Stimulated activated CD8-positive, alpha-beta memory T cell treated with anti-CD3 and anti-CD28 coated beads, Interleukin-7, amount 100 ng/mL, for 24 hours (primary cell): Measurements from ENCODE around the gene CYP2W1.
"Not testable (repeated sequence)": the region's sequence is repeated elsewhere in the genome, so short reads cannot be mapped to it uniquely, and the experiment has no call there.

ENCODE experiments used
- DNase-seq: peaks from one replicate; pipeline ENCODE4 v3.0.0-alpha.2; 2020; ENCODE audit warnings: low read depth

The CYP2W1 gene, protein sequence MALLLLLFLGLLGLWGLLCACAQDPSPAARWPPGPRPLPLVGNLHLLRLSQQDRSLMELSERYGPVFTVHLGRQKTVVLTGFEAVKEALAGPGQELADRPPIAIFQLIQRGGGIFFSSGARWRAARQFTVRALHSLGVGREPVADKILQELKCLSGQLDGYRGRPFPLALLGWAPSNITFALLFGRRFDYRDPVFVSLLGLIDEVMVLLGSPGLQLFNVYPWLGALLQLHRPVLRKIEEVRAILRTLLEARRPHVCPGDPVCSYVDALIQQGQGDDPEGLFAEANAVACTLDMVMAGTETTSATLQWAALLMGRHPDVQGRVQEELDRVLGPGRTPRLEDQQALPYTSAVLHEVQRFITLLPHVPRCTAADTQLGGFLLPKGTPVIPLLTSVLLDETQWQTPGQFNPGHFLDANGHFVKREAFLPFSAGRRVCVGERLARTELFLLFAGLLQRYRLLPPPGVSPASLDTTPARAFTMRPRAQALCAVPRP

DNA sequence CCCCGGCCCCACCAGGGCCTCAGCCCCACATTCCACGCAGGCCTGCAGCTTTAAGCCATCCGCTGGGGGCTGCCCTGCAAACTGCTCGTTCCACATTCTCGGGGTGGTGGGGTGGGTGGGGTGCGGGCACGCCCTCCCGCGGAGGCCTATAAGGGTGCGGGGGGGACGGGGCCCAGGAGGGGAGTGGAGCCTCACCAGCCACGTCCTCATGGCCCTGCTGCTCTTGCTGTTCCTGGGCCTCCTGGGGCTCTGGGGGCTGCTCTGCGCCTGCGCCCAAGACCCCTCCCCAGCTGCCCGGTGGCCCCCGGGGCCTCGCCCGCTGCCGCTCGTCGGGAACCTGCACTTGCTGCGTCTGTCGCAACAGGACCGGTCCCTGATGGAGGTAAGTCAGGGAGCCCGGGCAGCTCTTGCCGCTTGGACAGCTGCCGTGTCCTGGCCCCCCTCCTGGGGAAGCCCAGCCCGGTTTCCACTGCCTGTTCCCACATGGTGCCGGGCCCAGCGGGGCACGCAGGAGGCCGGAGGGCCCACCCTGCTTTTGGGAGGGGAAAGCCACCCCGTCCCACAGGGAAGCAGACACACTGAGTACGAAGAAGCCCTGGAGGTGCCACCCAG, at the start of gene CYP2W1:
TSS of gene CYP2W1 (plus strand) at position 178 of the 612 bp plus-strand sequence. CDS start at position 209, 31 bp downstream.
- no peak for DNase-seq

DNA sequence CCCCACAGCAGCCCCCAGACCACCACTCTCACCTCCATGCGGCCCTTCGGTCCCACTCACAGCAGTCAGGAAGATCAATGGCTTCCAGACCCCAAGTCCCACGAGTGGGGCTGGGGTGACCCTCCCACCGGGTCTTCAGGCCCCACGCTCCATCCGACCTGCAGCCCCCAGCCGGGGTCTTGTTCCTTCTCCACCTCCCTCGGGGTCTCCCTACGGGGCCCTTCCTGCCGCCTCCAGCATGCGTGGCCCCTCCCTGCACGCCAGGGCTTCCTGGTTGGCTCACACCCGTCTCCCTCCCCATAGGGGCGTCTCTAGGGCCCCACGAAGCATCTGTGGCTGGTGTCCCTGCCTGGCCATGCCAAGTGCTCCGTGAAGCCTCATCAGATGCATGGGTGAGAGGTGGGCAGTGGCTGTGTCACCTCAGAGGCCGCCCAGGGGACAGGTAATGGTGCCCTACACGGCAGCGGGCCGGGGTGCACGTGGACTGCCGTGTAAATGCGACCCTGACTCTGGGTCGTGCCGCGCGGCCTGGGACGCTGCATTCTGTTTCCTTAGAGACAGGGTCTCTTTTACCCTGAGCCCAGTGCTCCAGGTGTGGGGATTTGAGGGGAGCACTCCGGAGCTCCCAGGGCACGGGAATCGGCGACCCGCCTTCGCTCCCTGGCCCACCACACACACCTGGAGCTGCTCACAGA, 48.4 kb upstream of the CYP2W1 start:
- DNase-seq = no peak

- no peak for DNase-seq
Measured at GRCh38 chr7:935164-935873, 47.7 kb upstream of the CYP2W1 start.

- DNase-seq = no peak
Measured at GRCh38 chr7:935874-936385, 47.1 kb upstream of the CYP2W1 start.

- DNase-seq = no peak
Measured at GRCh38 chr7:936386-937054, 46.5 kb upstream of the CYP2W1 start.

DNA sequence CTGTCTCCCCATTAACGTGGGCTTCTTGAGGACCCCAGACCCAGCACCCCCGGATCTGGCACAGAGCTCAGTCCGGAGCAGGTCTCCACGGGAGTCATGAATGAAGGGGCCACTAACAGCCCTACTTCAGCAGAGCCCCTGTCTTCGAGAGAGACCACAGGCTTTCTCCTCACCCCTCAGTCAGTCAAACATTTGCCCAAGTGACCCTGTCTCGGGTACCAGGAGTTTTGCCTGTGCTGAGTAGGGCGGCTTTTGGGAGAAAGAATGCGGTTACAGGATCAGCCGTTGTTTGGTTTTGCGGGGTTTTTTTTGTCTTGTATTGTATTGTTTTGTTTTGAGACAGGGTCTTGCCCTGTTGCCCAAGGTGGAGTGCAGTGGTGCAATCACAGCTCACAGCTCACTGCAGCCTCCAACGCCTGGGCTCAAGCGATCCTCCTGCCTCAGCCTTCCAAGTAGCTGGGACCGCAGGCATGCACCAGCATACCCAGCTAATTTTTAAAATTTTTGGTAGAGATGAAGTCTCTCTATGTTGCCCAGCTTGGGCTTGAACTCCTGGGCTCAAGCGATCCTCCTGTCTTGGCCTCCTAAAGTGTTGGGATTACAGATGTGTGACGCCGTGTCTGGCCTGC, 45.0 kb upstream of the CYP2W1 start:
- no peak for DNase-seq

DNA sequence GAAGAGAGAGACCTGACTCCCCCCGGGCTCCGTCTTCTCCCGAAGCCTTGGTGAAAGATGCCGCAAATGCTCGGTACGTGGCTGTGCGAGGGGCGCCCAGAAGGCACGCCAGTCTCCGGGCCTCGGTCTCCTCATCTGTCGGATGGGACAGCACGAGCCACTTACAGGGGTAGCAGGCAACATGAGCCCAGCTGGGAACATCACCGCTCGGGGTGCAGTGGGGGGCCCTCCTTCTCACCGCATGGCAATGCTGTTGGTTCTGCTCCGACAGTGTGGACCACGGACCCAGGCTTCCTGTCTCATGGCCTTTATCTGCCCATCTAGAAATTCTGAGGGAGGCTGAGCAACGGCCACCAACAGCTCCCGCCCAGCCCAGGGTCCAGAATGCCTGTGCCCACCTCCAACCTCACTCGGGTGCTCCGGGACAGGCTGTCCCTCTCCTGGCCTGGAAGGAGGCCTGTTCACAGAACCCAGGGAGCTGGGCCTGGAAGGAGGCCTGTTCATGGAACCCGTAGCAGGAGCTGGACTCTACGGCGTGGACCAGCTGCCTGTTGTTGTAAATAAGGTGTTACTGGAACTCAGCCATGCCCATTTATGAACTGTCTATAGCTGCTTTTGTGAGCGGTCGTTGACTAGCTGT, 44.3 kb upstream of the CYP2W1 start:
- DNase-seq = no peak

GRCh38 chr7:939843-940242, 43.1 kb upstream of the CYP2W1 start:
- no peak for DNase-seq

DNA sequence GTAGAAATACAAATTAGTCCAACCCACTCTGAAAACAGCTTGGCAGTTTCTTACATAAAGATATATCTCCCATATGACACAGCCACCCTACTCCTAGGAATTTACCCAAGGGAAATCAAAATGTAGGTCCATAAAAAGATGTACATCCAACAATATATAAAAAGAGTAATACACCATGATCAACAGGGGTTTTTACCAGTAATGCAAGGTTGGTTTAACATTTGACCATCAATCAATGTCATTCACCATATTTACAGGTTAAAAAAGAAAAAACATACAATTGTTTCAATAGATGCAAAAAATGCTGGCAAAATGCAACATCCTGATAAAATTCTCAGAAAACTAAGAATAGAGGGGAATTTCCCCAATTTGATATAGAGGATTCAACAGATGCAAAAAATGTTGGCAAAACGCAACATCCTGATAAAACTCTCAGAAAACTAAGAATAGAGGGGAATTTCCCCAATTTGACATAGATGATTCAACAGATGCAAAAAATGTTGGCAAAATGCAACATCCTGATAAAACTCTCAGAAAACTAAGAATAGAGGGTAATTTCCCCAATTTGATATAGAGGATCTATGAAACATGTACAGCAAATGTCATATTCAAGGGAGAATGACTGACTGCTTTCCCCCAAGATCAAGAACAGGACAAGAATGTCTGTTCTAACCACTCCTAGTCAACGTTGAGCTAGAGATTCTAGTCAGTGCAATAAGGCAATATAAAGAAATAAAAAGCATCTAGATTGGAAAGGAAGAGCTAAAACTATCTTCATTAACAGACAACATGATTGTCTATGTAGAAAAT, 42.2 kb upstream of the CYP2W1 start:
- no peak for DNase-seq

- DNase-seq = not testable (repeated sequence)
Measured at GRCh38 chr7:943793-944192, 39.2 kb upstream of the CYP2W1 start.

GRCh38 chr7:944744-945143, 38.2 kb upstream of the CYP2W1 start:
- no peak for DNase-seq

GRCh38 chr7:945147-945555, 37.8 kb upstream of the CYP2W1 start:
- DNase-seq = no peak

DNA sequence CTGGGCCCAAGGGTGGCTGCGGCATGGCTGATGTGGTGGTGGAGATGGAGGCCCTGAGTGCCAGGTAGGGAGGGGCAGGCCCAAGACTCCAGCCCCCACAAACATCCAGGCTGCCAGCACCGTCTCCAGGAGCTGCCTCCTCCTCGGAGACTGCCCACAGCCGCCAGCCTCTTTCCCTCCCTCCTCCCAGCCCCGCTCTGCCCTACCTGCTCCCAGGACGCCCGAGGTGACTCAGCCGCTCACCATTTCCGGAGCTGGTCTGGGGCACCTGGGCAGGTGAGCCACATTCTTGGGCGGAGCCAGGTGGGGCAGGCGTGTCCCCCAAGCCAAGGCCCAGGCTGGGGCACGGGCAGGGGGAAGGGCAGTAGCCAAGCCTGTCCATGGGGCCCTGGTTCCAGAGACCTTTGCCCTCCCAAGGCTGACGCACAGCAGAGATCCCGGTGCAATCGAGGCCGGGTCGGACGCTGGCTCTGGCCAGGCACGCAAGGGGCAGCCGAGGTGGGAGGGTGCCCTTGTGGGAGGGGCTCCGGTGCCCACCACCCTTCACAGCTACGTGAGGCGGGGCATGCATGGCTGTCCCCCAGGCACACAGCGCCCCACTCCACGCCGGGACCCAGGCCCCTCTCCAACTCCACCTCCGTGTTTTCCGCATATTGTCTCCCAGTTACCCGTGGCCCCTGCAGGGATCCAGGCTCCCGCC, 37.3 kb upstream of the CYP2W1 start:
- DNase-seq = no peak

DNA sequence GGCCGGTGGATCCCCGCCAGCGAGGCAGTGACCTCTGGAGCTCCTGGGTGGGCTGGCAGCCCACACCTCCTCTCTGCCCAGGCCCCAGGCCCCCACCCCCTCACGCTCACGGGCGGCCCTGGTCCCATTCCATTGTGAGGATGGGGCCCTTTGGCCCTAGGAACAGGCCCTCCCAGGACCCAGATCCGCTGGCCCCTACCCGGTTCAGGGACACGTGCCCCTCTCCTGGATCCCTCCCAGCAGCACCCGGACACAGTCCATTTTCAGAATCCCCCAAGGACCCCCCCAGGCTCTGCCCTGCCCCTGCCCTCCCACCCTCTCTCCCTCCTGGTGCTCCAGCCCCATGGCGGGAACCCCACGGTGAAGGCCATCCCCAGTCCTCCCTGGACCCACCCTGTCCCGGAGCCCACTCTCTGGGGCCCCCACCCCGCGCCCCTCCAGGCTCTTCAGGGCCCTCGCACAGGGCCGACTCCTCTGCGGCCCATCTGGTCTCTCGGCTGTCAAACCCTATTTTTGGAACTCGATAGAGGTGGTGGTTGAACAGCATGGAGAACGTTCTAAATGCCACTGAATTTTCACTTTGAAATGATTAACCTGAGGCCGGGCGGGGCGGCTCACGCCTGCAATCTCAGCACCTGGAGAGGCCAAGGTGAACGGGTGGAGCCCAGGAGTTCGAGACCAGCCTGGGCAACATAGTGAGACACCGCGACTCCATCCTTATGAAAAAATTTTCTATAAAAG, 36.6 kb upstream of the CYP2W1 start:
- DNase-seq = no peak

DNA sequence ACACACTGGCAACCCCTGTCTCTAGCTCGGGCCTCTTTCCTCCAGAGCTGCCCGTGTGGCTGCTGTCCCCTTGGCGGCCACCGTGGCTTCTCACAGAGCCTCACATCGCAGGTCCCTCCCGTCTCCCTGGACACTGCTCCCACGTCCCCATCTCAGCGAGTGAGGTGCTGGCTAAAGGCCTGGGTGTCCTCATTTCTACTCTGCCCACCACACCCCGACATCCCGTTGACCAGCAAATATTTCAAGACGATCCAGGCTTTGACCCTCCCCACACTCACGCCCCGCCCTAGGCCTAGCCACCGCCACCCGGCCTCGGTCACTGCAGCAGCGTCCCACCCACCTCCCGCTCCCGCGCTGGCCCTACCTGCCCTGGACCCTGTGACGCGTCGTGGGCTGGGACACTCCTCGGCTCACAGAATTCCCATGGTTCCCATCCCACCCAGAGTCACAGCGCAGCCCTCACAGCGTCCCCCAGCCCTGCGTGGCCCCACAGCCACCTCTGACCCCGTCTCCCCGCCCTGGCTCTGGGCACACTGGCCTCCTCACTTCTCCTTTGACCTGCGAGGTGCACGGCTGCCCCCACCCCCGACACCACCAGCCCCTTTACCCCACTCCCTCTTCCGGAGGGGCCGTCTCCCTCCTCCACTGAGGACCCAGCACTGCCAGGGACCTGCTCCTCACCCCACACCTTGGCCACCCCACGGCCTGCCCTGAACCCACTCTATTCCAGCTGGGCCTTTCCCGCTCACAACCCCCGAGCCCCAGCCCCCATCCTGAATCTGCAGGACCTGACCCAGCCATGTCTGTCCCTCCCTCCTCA, 35.4 kb upstream of the CYP2W1 start:
- no peak for DNase-seq

GRCh38 chr7:949021-949934, 33.7 kb upstream of the CYP2W1 start:
- no peak for DNase-seq
